Fibroblast of the aortic adventitia (primary cell): ENCODE measurements around the gene NUP210L. TPM values are rescaled to one million over a fixed set of nuclear protein-coding genes. Genes with fewer than 3 reads are reported as not detected.

Experiments used
- DNase-seq: peaks from one replicate; pipeline ENCODE4 v3.0.0-alpha.2; 2010; ENCODE audit warnings: low read depth
- H3K4me3 ChIP-seq: 2 replicates; pipeline ENCODE4 v1.5.1; 2011; ENCODE audit warnings: low read depth, mild to moderate bottlenecking, control low read depth, low read length, moderate library complexity
- total RNA-seq: library from RNA; depleted of rRNA; stranded (reverse); fragments of >200 nt; gene quantifications from 2 replicates; pipeline ENCODE4 v1.2.3, GENCODE V29; 2012; ENCODE audit warnings: low replicate concordance
- TF ChIP-seq, protein P1 (sequence below): IDR thresholded peaks from 2 replicates; pipeline ENCODE4 v1.5.1; 2011; ENCODE audit warnings: mild to moderate bottlenecking, low read length, control low read depth, inconsistent platforms; ENCODE audit not compliant: insufficient read depth

Gene NUP210L
- 0.09 TPM in 1 of 2 replicates, not detected in the other for total RNA-seq

- TF ChIP-seq, protein P1, sequence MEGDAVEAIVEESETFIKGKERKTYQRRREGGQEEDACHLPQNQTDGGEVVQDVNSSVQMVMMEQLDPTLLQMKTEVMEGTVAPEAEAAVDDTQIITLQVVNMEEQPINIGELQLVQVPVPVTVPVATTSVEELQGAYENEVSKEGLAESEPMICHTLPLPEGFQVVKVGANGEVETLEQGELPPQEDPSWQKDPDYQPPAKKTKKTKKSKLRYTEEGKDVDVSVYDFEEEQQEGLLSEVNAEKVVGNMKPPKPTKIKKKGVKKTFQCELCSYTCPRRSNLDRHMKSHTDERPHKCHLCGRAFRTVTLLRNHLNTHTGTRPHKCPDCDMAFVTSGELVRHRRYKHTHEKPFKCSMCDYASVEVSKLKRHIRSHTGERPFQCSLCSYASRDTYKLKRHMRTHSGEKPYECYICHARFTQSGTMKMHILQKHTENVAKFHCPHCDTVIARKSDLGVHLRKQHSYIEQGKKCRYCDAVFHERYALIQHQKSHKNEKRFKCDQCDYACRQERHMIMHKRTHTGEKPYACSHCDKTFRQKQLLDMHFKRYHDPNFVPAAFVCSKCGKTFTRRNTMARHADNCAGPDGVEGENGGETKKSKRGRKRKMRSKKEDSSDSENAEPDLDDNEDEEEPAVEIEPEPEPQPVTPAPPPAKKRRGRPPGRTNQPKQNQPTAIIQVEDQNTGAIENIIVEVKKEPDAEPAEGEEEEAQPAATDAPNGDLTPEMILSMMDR, result no peak
- peak; percentile 44 for DNase-seq
- no peak within 1 kb of the TSS for H3K4me3 ChIP-seq
Observed at GRCh38 chr1:154154534-154155191, at the start of gene NUP210L. Gene NUP210L, minus strand, starts transcription at chr1:154155073.

- peak; percentile 31 for DNase-seq
- no peak overlapping the region for H3K4me3 ChIP-seq
Observed at GRCh38 chr1:154199563-154199879, 44.6 kb upstream of the NUP210L start.

GRCh38 chr1:154198756-154199562 is 44.1 kb upstream of the NUP210L start:
- peak overlapping the region; percentile 28 for H3K4me3 ChIP-seq

More at GRCh38 chr1:154199563-154199879, 44.6 kb upstream of the NUP210L start:
- TF ChIP-seq, protein P1, result peak; percentile 40

DNA sequence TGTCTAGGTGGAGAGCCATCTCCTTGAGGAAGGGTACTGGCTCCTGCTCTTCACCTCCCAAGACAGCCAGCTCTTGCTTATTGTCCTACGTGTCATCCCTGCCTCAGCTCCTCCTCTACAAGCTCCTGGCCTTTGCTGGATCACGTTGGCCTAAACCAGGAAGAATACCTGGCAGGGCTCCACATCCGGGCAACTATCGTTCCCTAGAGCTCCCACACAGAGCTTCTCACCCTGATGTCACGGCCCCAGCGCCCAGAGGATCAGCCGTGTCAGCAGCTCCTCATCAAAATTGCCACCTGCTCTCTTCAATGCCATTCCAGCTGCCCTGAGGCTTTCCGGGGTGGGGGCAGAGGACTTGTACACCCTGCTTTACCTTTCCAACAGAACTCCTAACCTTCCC is 38.9 kb upstream of the NUP210L start:
- no peak for DNase-seq
- H3K4me3 ChIP-seq, result no peak overlapping the region
- TF ChIP-seq, protein P1, result no peak

More at GRCh38 chr1:154198756-154199562, 44.1 kb upstream of the NUP210L start:
- peak; percentile 79 for DNase-seq
- TF ChIP-seq, protein P1, result peak; percentile 60

DNA sequence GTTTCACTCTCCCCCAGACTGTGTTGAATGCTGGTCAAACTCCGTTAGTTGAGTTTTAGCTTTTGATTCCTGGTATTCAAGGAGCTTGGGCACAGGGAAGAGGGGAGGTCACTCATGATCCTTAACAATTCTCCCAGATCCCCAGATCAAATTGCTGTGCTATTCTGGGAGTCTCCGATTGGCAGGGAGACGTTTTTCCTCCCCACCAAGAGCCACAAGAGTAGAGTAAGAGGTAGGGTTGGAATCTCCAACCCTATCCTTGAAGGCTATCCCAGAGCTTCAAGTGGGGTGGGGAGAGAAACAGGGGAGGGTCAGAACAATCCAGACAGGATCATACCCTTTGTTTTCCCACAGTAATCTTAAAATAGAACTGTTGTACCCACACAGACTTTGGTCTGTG is 37.6 kb upstream of the NUP210L start:
- no peak for DNase-seq
- TF ChIP-seq, protein P1, result no peak

GRCh38 chr1:154191990-154192461 is 37.2 kb upstream of the NUP210L start, which contains the start of gene TPM3:
Gene TPM3, minus strand, starts transcription at chr1:154192100. Its CDS starts 82 bp downstream, at chr1:154192018.
- TF ChIP-seq, protein P1, result no peak
- no peak within 1 kb of the TSS for H3K4me3 ChIP-seq
- peak; percentile 72 for DNase-seq

More for the DNA sequence above, 37.6 kb upstream of the NUP210L start:
- H3K4me3 ChIP-seq, result no peak overlapping the region
